ENCODE results near the gene ATXN10.

DNA sequence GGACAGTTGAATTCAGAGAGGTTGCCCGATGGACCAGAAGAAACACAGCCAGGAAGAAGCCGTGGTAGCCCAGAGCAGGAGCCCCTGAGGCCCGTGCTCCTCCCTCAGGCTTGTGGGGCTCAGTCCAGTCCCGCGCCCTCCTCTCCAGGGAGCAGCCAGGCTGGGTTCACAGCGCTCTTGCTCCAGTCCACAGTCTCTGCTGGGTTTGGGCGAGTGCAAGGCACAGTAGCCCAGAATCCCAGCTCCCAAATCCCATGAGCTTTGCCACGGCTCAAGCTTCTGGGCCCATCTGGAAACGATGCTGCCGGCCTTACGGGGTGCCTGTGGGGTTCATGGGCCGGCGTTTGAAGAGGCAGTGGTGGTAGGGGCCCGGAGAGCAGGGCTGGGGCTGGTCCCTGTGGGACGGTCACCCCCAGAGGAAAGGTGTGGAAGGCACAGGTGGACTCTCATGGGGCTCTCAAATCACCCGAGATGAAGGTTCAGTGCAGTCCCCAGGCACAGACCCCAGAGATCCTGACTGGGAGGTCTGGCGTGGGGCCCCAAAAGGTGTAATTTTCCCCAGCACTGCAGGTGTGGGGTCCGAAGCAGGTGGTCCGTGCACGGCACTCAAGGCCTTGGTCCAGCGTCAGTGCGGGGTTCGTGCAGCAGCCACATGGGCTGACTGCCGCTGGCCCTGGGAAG, 30.6 kb upstream of the ATXN10 start:
- TF ChIP-seq CTCF (IDR thresholded peaks at IDR 0.05; ENCODE audit: low read depth, low read length, poor library complexity, severe bottlenecking) (no peak), EZH2phosphoT487 (IDR thresholded peaks at IDR 0.05; ENCODE audit: borderline replicate concordance, low read length) (no peak)

All from DOHH2 (cell line).